ENCODE measurements around the gene CAMK2G. TPM values are rescaled to one million over a fixed set of nuclear protein-coding genes. Genes with fewer than 3 reads are reported as not detected.

Gene CAMK2G
- total and polyA plus RNA-seq, 4 donors, result 6.8 to 18.3 (median 9.9) TPM

DNA sequence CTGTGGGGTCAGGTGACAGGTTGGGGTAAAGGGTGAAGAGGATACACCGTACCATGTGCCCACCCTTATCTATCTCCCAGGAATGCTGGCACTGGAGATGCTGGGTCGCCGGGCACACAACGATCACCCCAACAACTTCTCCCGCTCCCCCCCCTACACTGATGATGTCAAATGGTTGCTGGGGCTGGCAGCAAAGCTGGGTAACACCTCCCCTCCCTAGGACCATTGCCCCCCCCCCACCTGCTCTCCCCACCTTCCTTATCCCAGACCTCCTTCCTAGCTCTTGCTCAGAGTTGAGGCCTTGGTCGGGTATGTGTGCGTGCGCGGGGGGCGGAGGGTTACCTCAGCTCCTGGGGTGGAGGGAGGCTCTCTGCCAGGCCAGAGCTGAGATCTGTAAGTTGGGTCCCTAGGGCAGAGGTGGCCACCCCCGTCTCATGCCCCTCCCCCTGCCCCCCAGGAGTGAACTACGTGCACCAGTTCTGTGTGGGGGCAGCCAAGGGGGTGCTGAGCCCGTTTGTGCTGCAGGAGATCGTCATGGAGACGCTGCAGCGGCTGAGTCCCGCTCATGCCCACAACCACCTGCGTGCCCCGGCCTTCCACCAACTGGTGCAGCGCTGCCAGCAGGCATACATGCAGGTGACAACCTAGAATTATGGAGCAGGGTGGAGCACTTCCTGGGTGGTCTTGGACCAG, 73.6 kb downstream of the CAMK2G start:
- TF ChIP-seq, protein P1, sequence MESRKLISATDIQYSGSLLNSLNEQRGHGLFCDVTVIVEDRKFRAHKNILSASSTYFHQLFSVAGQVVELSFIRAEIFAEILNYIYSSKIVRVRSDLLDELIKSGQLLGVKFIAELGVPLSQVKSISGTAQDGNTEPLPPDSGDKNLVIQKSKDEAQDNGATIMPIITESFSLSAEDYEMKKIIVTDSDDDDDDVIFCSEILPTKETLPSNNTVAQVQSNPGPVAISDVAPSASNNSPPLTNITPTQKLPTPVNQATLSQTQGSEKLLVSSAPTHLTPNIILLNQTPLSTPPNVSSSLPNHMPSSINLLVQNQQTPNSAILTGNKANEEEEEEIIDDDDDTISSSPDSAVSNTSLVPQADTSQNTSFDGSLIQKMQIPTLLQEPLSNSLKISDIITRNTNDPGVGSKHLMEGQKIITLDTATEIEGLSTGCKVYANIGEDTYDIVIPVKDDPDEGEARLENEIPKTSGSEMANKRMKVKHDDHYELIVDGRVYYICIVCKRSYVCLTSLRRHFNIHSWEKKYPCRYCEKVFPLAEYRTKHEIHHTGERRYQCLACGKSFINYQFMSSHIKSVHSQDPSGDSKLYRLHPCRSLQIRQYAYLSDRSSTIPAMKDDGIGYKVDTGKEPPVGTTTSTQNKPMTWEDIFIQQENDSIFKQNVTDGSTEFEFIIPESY (IDR thresholded peaks at IDR 0.05), result no peak
- no peak for TF ChIP-seq HNF4G (IDR thresholded peaks at IDR 0.05)
- no peak for TF ChIP-seq RXRA (IDR thresholded peaks at IDR 0.05)
- no peak for TF ChIP-seq FOXA2 (IDR thresholded peaks at IDR 0.05)
- TF ChIP-seq, protein P2, sequence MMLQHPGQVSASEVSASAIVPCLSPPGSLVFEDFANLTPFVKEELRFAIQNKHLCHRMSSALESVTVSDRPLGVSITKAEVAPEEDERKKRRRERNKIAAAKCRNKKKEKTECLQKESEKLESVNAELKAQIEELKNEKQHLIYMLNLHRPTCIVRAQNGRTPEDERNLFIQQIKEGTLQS (IDR thresholded peaks at IDR 0.05), result no peak
- no peak for TF ChIP-seq GABPA (IDR thresholded peaks at IDR 0.05 in 1 of 2, conservative IDR thresholded peaks at IDR 0.05 in 1 of 2)
- no peak for TF ChIP-seq EGR1 (IDR thresholded peaks at IDR 0.05; ENCODE audit: low read depth in 2 of 2)
- TF ChIP-seq SP1 (IDR thresholded peaks at IDR 0.05), result no peak
- no peak for TF ChIP-seq FOXA1 (IDR thresholded peaks at IDR 0.05)
- no peak for TF ChIP-seq RAD21 (IDR thresholded peaks at IDR 0.05)
- no peak for TF ChIP-seq NR2F2 (IDR thresholded peaks at IDR 0.05)
- TF ChIP-seq, protein P3, sequence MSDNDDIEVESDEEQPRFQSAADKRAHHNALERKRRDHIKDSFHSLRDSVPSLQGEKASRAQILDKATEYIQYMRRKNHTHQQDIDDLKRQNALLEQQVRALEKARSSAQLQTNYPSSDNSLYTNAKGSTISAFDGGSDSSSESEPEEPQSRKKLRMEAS (IDR thresholded peaks at IDR 0.05), result no peak
- no peak for TF ChIP-seq TAF1 (conservative IDR thresholded peaks at IDR 0.05)
- no peak for TF ChIP-seq HNF4A (conservative IDR thresholded peaks at IDR 0.05)
- TF ChIP-seq, protein P4, sequence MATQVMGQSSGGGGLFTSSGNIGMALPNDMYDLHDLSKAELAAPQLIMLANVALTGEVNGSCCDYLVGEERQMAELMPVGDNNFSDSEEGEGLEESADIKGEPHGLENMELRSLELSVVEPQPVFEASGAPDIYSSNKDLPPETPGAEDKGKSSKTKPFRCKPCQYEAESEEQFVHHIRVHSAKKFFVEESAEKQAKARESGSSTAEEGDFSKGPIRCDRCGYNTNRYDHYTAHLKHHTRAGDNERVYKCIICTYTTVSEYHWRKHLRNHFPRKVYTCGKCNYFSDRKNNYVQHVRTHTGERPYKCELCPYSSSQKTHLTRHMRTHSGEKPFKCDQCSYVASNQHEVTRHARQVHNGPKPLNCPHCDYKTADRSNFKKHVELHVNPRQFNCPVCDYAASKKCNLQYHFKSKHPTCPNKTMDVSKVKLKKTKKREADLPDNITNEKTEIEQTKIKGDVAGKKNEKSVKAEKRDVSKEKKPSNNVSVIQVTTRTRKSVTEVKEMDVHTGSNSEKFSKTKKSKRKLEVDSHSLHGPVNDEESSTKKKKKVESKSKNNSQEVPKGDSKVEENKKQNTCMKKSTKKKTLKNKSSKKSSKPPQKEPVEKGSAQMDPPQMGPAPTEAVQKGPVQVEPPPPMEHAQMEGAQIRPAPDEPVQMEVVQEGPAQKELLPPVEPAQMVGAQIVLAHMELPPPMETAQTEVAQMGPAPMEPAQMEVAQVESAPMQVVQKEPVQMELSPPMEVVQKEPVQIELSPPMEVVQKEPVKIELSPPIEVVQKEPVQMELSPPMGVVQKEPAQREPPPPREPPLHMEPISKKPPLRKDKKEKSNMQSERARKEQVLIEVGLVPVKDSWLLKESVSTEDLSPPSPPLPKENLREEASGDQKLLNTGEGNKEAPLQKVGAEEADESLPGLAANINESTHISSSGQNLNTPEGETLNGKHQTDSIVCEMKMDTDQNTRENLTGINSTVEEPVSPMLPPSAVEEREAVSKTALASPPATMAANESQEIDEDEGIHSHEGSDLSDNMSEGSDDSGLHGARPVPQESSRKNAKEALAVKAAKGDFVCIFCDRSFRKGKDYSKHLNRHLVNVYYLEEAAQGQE (IDR thresholded peaks at IDR 0.05), result no peak
- TF ChIP-seq, protein P5, sequence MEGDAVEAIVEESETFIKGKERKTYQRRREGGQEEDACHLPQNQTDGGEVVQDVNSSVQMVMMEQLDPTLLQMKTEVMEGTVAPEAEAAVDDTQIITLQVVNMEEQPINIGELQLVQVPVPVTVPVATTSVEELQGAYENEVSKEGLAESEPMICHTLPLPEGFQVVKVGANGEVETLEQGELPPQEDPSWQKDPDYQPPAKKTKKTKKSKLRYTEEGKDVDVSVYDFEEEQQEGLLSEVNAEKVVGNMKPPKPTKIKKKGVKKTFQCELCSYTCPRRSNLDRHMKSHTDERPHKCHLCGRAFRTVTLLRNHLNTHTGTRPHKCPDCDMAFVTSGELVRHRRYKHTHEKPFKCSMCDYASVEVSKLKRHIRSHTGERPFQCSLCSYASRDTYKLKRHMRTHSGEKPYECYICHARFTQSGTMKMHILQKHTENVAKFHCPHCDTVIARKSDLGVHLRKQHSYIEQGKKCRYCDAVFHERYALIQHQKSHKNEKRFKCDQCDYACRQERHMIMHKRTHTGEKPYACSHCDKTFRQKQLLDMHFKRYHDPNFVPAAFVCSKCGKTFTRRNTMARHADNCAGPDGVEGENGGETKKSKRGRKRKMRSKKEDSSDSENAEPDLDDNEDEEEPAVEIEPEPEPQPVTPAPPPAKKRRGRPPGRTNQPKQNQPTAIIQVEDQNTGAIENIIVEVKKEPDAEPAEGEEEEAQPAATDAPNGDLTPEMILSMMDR (IDR thresholded peaks at IDR 0.05; ENCODE audit: low read depth, low read length, missing input control), result no peak
- no peak for TF ChIP-seq YY1 (IDR thresholded peaks at IDR 0.05)
- no peak overlapping the region for H3K9ac ChIP-seq (ENCODE audit: low read depth in 1 of 2, low read length in 2 of 2)
- no peaks in the 10 kb centered on the region for H3K27me3 ChIP-seq (ENCODE audit: control insufficient read depth in 4 of 4, insufficient read depth in 4 of 4, low read length in 3 of 4)
- H3K9me3 ChIP-seq (ENCODE audit: control insufficient read depth in 4 of 4, low read length in 3 of 4), result no peaks in the 10 kb centered on the region
- WGBS, result 90% methylated on average over 20 of the region's 20 CpGs
- no peak overlapping the region for H3K27ac ChIP-seq (ENCODE audit: low read depth in 1 of 2, low read length in 2 of 2)
- H3K4me3 ChIP-seq (ENCODE audit: low read depth in 1 of 3, low read length in 3 of 3), result no peak overlapping the region
- H3K4me1 ChIP-seq (ENCODE audit: control insufficient read depth in 4 of 4, insufficient read depth in 4 of 4, low read length in 3 of 4), result no peaks in the 10 kb centered on the region
- no peak for DNase-seq (ENCODE audit: low spot score)
- H3K36me3 ChIP-seq (ENCODE audit: control insufficient read depth in 4 of 4, insufficient read depth in 3 of 4, low read depth in 1 of 4, low read length in 3 of 4), result peaks cover 20 to 88% (median 64%) of the 10 kb centered on the region in 4 donors
